Endothelial cell of umbilical vein (primary cell): Measurements from ENCODE around the gene NLRP6. TPM values are rescaled to one million over a fixed set of nuclear protein-coding genes. Genes with fewer than 3 reads are reported as not detected.

Experiments
- BruUV-seq: library from RNA; stranded (reverse); fragments of 400-500 nt; replicated peaks from 2 replicates; lab custom pipeline; 2021; lab: Mats Ljungman, UMichigan
- CTCF ChIA-PET: fragments of 300-600, 350-600 bp; sonication (Branson Sonifier 250); formaldehyde crosslinking; loops from one replicate; lab custom pipeline; 2021; ENCODE audit warnings: antibody characterized with exemption, inconsistent platforms; lab: Charles Lee
- POLR2A ChIA-PET: fragments of 300-600, 350-600 bp; sonication (Branson Sonifier 250); formaldehyde crosslinking; loops from one replicate; lab custom pipeline; 2021; ENCODE audit warnings: antibody characterized with exemption, inconsistent platforms; lab: Charles Lee
- DNase-seq: peaks from one replicate; pipeline ENCODE4 v3.0.0-alpha.2; 2011; ENCODE audit warnings: low read depth, low spot score
- FAIRE-seq: peaks from 2 replicates; lab custom pipeline; 2011; peaks lifted over from hg19 to GRCh38; lab: Jason Lieb, UNC
- H2AFZ ChIP-seq: 2 replicates; pipeline ENCODE4 v1.6.0; 2012; ENCODE audit warnings: low read depth, low read length, control low read depth, inconsistent platforms
- H3K27ac ChIP-seq: 2 replicates; pipeline ENCODE4 v1.5.1; 2011; ENCODE audit warnings: low read depth, mild to moderate bottlenecking, control low read depth, low read length, moderate library complexity; ENCODE audit not compliant: insufficient read depth
- H3K27me3 ChIP-seq, 2 experiments: 2 replicates each; pipeline versions ENCODE4 v1.6.0 to v1.6.1; 2011; ENCODE audit warnings: low read length in 2 of 2, mixed read lengths in 1 of 2; ENCODE audit not compliant: control insufficient read depth in 2 of 2, insufficient read depth in 2 of 2
- H3K36me3 ChIP-seq, 2 experiments: 2 replicates in 1 of 2; 3 replicates in 1 of 2; pipeline ENCODE4 v1.5.1; 2011; ENCODE audit warnings: low read length in 2 of 2, mild to moderate bottlenecking in 1 of 2, moderate library complexity in 1 of 2; ENCODE audit not compliant: control insufficient read depth in 2 of 2, insufficient read depth in 2 of 2; ENCODE audit errors: extremely low read depth in 1 of 2
- H3K4me1 ChIP-seq: 3 replicates; pipeline ENCODE4 v1.5.1; 2011; ENCODE audit warnings: mild to moderate bottlenecking, low read length; ENCODE audit not compliant: control insufficient read depth, insufficient read depth; ENCODE audit errors: extremely low read depth
- H3K4me2 ChIP-seq: 2 replicates; pipeline ENCODE4 v1.6.1; 2011; ENCODE audit warnings: low read length, control low read depth, mixed read lengths; ENCODE audit not compliant: insufficient read depth
- H3K4me3 ChIP-seq, 3 experiments: fragments of 200-600 bp in 1 of 3; sonication (generic), shearing (Covaris generic) in 1 of 3; replicated peaks in 1 of 3; 2 replicates each; pipeline ENCODE4 v1.5.1; 2011 to 2016; ENCODE audit warnings: control low read depth in 3 of 3, low read length in 3 of 3, mild to moderate bottlenecking in 2 of 3, inconsistent platforms in 1 of 3, low read depth in 1 of 3, moderate library complexity in 1 of 3; ENCODE audit not compliant: insufficient read depth in 1 of 3
- H3K79me2 ChIP-seq: 2 replicates; pipeline ENCODE4 v1.6.0; 2012; ENCODE audit warnings: low read length, inconsistent platforms; ENCODE audit not compliant: control insufficient read depth, insufficient read depth
- H3K9ac ChIP-seq: replicated peaks from 2 replicates; pipeline ENCODE3; 2011; ENCODE audit warnings: low read length, control low read depth; ENCODE audit not compliant: insufficient read depth; ENCODE audit errors: extremely low read depth
- H3K9me1 ChIP-seq: replicated peaks from 3 replicates; pipeline ENCODE4 v1.6.0; 2011; ENCODE audit warnings: mild to moderate bottlenecking, low read length; ENCODE audit not compliant: control insufficient read depth, insufficient read depth; ENCODE audit errors: extremely low read depth
- H3K9me3 ChIP-seq: replicated peaks from 2 replicates; pipeline ENCODE4 v1.5.1; 2012; ENCODE audit warnings: low read length, inconsistent platforms; ENCODE audit not compliant: control insufficient read depth, insufficient read depth
- H4K20me1 ChIP-seq: replicated peaks from 2 replicates; pipeline ENCODE3; 2011; ENCODE audit warnings: mild to moderate bottlenecking, low read length; ENCODE audit not compliant: control insufficient read depth, insufficient read depth; ENCODE audit errors: extremely low read depth
- EZH2 ChIP-seq: IDR thresholded peaks from 2 replicates; pipeline ENCODE4 v1.6.1; 2012; ENCODE audit warnings: borderline replicate concordance, low read depth, mild to moderate bottlenecking, moderate library complexity, low read length, inconsistent platforms; ENCODE audit not compliant: severe bottlenecking
- FOS ChIP-seq: IDR thresholded peaks from 2 replicates; pipeline ENCODE4 v1.6.1; 2011; ENCODE audit warnings: mild to moderate bottlenecking, low read length, moderate library complexity, borderline replicate concordance; ENCODE audit not compliant: insufficient read depth
- GATA2 ChIP-seq: IDR thresholded peaks from 2 replicates; pipeline ENCODE4 v1.7.0; 2011; ENCODE audit warnings: low read depth, mild to moderate bottlenecking, moderate library complexity, mixed read lengths, low read length; ENCODE audit not compliant: insufficient read length, insufficient read depth
- JUN ChIP-seq: IDR thresholded peaks from 2 replicates; pipeline ENCODE4 v1.6.1; 2011; ENCODE audit warnings: borderline replicate concordance, low read depth; ENCODE audit not compliant: insufficient read length, insufficient read depth
- MYC ChIP-seq: IDR thresholded peaks from one replicate; pipeline ENCODE4 v1.6.1; 2011; ENCODE audit warnings: mild to moderate bottlenecking, low read depth, low read length
- POLR2A ChIP-seq: IDR thresholded peaks from 2 replicates; pipeline ENCODE4 v1.6.1; 2012; ENCODE audit warnings: low read depth, mild to moderate bottlenecking, control low read depth, low read length
- POLR2AphosphoS5 ChIP-seq: IDR thresholded peaks from 2 replicates; pipeline ENCODE4 v1.6.1; 2012; ENCODE audit warnings: low read depth, mild to moderate bottlenecking, control low read depth, low read length, moderate library complexity; ENCODE audit not compliant: insufficient read depth
- dilution Hi-C: fragments of 300-500 bp; cut with MboI; formaldehyde crosslinking; loops from one replicate; pipeline ENCODE4 v1.15.0; 2019; ENCODE audit warnings: low sequenced_read_pairs; ENCODE audit not compliant: extremely low pct_ligation_motif_present
- intact Hi-C: fragments of 100-400 bp; cut with micrococcal nuclease; formaldehyde crosslinking; loops from one replicate; pipeline ENCODE4 v1.10.0; 2022
- polyA plus RNA-seq, 4 experiments: library from polyadenylated mRNA; depleted of rRNA in 3 of 4; stranded (reverse) in 3 of 4; unstranded in 1 of 4; fragments of >200 nt; gene quantifications; 2 replicates each; pipeline versions ENCODE4 v1.2.1 to v1.2.3, GENCODE V29; 2011 to 2012; ENCODE audit warnings: missing spikeins in 1 of 4
- total RNA-seq: library from RNA; stranded (reverse); gene quantifications from 2 replicates; pipeline ENCODE4 v1.2.3, GENCODE V29; 2021
- TF ChIP-seq, protein P1 (sequence below), 2 donors: IDR thresholded peaks; 1 replicate in 1 of 2; 2 replicates in 1 of 2; pipeline ENCODE4 v1.5.1; 2011; ENCODE audit warnings: low read length in 2 of 2, mild to moderate bottlenecking in 2 of 2, moderate library complexity in 2 of 2, control low read depth in 1 of 2, inconsistent platforms in 1 of 2, low read depth in 1 of 2; ENCODE audit not compliant: insufficient read depth in 1 of 2; ENCODE audit errors: extremely low read depth in 1 of 2
- TF ChIP-seq, protein P2 (sequence below): IDR thresholded peaks from 2 replicates; pipeline ENCODE4 v1.6.1; 2011; ENCODE audit not compliant: insufficient read depth, insufficient read length

NLRP6 gene
- total and polyA plus RNA-seq, 2 donors (not counting 3 experiments of a cell fraction or from before 2014, with no cell fraction given): not detected

DNA sequence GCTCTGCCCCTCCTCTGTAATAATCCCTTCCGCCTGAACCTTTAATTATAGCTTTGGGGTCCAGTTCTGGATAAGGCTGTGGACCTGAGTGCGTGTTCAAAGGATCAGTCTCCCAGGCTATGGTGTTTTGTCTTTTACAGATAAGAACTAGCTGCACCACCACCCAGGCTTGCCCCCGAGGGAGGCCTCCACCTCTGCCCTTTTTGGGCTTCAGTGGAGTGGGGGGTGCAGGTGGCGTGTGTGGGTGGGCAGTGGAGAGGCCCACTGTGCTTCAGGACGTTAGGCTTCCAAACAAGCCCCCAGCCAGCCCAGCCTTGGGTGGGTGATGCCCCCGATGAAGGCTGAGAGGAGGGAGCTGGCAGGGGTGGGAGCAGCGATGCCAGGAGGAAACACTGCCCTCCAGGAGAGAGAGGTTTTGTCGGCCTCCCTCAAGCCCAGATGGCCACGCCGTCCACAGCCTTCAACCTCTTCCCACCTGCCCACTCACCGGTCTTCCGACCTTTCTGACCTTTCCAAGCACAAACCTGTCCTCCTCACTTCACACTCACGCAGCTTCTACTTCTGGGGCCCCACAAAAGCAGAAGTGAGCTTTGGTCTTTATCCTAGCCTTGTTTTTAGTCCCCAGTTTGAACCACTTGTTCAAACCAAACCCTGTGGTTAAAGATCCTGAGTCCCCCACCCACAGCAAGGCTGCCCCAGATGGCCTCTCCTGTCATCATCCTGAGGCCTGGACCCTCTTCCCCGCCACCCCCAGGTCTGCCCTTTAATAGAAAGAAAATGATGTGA, 21.1 kb upstream of the NLRP6 start:
- Histone ChIP-seq H3K4me3 (no peak overlapping the region), H3K36me3 (peaks cover 4 to 15% of the 10 kb centered on the region in 2 experiments), H3K4me1 (no peaks in the 10 kb centered on the region), H3K27ac (no peak overlapping the region), H3K9me3 (no peaks in the 10 kb centered on the region), H3K27me3 (no peaks in the 10 kb centered on the region), H3K4me2 (no peak overlapping the region), H3K9me1 (no peaks in the 10 kb centered on the region), H4K20me1 (no peaks in the 10 kb centered on the region), H3K79me2 (no peaks in the 10 kb centered on the region), H2AFZ (no peak overlapping the region), H3K9ac (no peak overlapping the region)
- ChIA-PET POLR2A (no interaction called here), CTCF (no interaction called here)
- FAIRE-seq (no peak), DNase-seq (no peak)
- dilution Hi-C loops: no loop called here
- intact Hi-C loops: no loop called here
- BruUV-seq: no TSS peak
- no peak for TF ChIP-seq EZH2
- no peak for TF ChIP-seq JUN
- TF ChIP-seq MYC: no peak
- TF ChIP-seq GATA2: no peak
- TF ChIP-seq POLR2A: no peak
- TF ChIP-seq, protein P1, sequence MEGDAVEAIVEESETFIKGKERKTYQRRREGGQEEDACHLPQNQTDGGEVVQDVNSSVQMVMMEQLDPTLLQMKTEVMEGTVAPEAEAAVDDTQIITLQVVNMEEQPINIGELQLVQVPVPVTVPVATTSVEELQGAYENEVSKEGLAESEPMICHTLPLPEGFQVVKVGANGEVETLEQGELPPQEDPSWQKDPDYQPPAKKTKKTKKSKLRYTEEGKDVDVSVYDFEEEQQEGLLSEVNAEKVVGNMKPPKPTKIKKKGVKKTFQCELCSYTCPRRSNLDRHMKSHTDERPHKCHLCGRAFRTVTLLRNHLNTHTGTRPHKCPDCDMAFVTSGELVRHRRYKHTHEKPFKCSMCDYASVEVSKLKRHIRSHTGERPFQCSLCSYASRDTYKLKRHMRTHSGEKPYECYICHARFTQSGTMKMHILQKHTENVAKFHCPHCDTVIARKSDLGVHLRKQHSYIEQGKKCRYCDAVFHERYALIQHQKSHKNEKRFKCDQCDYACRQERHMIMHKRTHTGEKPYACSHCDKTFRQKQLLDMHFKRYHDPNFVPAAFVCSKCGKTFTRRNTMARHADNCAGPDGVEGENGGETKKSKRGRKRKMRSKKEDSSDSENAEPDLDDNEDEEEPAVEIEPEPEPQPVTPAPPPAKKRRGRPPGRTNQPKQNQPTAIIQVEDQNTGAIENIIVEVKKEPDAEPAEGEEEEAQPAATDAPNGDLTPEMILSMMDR (IDR thresholded peaks at IDR 0.05; ENCODE audit: extremely low read depth in 1 of 2, insufficient read depth in 1 of 2, low read depth in 1 of 2, low read length in 2 of 2): no peak
- TF ChIP-seq FOS: no peak
- TF ChIP-seq, protein P2, sequence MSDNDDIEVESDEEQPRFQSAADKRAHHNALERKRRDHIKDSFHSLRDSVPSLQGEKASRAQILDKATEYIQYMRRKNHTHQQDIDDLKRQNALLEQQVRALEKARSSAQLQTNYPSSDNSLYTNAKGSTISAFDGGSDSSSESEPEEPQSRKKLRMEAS: no peak
- no peak for TF ChIP-seq POLR2AphosphoS5
